ENCODE data around the gene RBMS1.
"Not testable (repeated sequence)": the region's sequence is repeated elsewhere in the genome, so short reads cannot be mapped to it uniquely, and the experiment has no call there.

RBMS1 gene

GRCh38 chr2:160380000-160380570 lies 113.5 kb downstream of the RBMS1 start:
- DNase-seq (ENCODE audit: low read depth), result no peak

GRCh38 chr2:160379399-160379798 lies 114.2 kb downstream of the RBMS1 start:
- no peak for DNase-seq (ENCODE audit: low read depth)

GRCh38 chr2:160377204-160377995 lies 116.2 kb downstream of the RBMS1 start:
- DNase-seq (ENCODE audit: low read depth), result no peak

GRCh38 chr2:160376576-160376975 lies 117.0 kb downstream of the RBMS1 start:
- no peak for DNase-seq (ENCODE audit: low read depth)

GRCh38 chr2:160375802-160376469 lies 117.7 kb downstream of the RBMS1 start:
- no peak for DNase-seq (ENCODE audit: low read depth)

- DNase-seq (ENCODE audit: low read depth), result no peak
These were observed 118.6 kb downstream of the RBMS1 start for GRCh38 chr2:160375037-160375436.

GRCh38 chr2:160373666-160374065 lies 119.9 kb downstream of the RBMS1 start:
- DNase-seq (ENCODE audit: low read depth), result no peak

- no peak for DNase-seq (ENCODE audit: low read depth)
These were observed 120.3 kb downstream of the RBMS1 start for GRCh38 chr2:160373263-160373662.

- DNase-seq (ENCODE audit: low read depth), result no peak
These were observed 121.0 kb downstream of the RBMS1 start for GRCh38 chr2:160372585-160372984.

- DNase-seq (ENCODE audit: low read depth), result no peak
These were observed 121.6 kb downstream of the RBMS1 start for GRCh38 chr2:160372010-160372356.

- DNase-seq (ENCODE audit: low read depth), result no peak
These were observed 122.2 kb downstream of the RBMS1 start for GRCh38 chr2:160371251-160372009.

- no peak for DNase-seq (ENCODE audit: low read depth)
These were observed 124.3 kb downstream of the RBMS1 start for GRCh38 chr2:160368988-160369930.

GRCh38 chr2:160367887-160368286 lies 125.7 kb downstream of the RBMS1 start:
- DNase-seq (ENCODE audit: low read depth), result no peak

GRCh38 chr2:160367139-160367538 lies 126.5 kb downstream of the RBMS1 start:
- not testable (repeated sequence) for DNase-seq (ENCODE audit: low read depth)

- DNase-seq (ENCODE audit: low read depth), result no peak
These were observed 127.1 kb downstream of the RBMS1 start for GRCh38 chr2:160366474-160366873.

GRCh38 chr2:160365716-160366367 lies 127.8 kb downstream of the RBMS1 start:
- DNase-seq (ENCODE audit: low read depth), result no peak

- no peak for DNase-seq (ENCODE audit: low read depth)
These were observed 129.2 kb downstream of the RBMS1 start for GRCh38 chr2:160364364-160364763.

- no peak for DNase-seq (ENCODE audit: low read depth)
These were observed 129.6 kb downstream of the RBMS1 start for GRCh38 chr2:160363961-160364360.

- DNase-seq (ENCODE audit: low read depth), result no peak
These were observed 130.6 kb downstream of the RBMS1 start for GRCh38 chr2:160363055-160363454.

- DNase-seq (ENCODE audit: low read depth), result no peak
These were observed 131.1 kb downstream of the RBMS1 start for GRCh38 chr2:160362541-160362940.

- DNase-seq (ENCODE audit: low read depth), result no peak
These were observed 131.6 kb downstream of the RBMS1 start for GRCh38 chr2:160362018-160362417.

Data from stimulated activated CD8-positive, alpha-beta memory T cell treated with anti-CD3 and anti-CD28 coated beads, Interleukin-15, amount 100 ng/mL, for 1 hour (primary cell).